ENCODE measurements around the gene MIA2.

The MIA2 gene

DNA sequence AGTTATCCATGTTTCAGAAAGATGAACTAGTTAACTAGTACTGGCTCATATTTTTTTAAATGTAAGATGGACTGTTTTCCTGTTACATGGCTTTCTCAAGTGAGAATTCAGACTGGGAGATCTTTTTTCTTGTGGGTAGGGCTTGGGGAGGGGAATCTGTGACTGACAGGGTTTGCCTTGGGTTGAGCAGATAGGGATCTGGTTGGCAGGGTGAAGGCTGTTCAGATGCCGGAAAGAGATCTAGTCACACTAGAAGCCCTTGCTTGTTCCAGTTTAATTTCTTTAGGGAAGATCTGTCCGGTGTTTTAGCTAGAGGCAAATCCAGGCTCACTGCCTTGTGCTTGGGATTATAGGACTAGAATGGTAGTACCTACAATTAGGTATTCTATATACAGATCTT, 135.3 kb downstream of the MIA2 start:
- Histone ChIP-seq H3K27me3 (ENCODE audit: control insufficient read depth in 1 of 2, insufficient read depth in 1 of 2, low read length in 2 of 2) (no peaks in the 10 kb centered on the region), H4K91ac (ENCODE audit: low read length) (no peak overlapping the region), H3K4me3 (ENCODE audit: insufficient read depth in 1 of 2, low read depth in 1 of 2, low read length in 2 of 2) (no peak overlapping the region), H3K4me1 (ENCODE audit: control insufficient read depth, insufficient read depth, low read depth, low read length) (peaks cover 12% of the 10 kb centered on the region), H4K8ac (ENCODE audit: low read length) (no peak overlapping the region), H2AK5ac (ENCODE audit: low read length, severe bottlenecking) (no peak overlapping the region), H3K79me1 (replicated peaks; ENCODE audit: low read length, poor library complexity, severe bottlenecking) (peaks cover 26% of the 10 kb centered on the region), H3K9me3 (ENCODE audit: control insufficient read depth, low read length) (peaks cover 16% of the 10 kb centered on the region), H2AFZ (ENCODE audit: low read depth, low read length) (no peak overlapping the region), H3K23ac (ENCODE audit: low read length in 2 of 2) (no peak overlapping the region), H3K4ac (ENCODE audit: low read depth in 1 of 2, low read length in 2 of 2) (no peak overlapping the region), H3K4me2 (ENCODE audit: low read length, poor library complexity, severe bottlenecking) (no peak overlapping the region), H3K36me3 (ENCODE audit: control insufficient read depth in 1 of 2, insufficient read depth in 2 of 2, low read depth in 1 of 2, low read length in 2 of 2) (peaks cover 7 to 14% of the 10 kb centered on the region in 2 experiments), H3K14ac (ENCODE audit: low read length in 2 of 2) (no peak overlapping the region), H2BK12ac (ENCODE audit: low read length in 2 of 2) (no peak overlapping the region), H3K18ac (ENCODE audit: low read depth in 1 of 2, low read length in 2 of 2) (no peak overlapping the region), H3K9ac (ENCODE audit: low read length) (peak overlapping the region; percentile 26), H2BK120ac (ENCODE audit: low read depth, low read length) (no peak overlapping the region), H2BK5ac (ENCODE audit: low read depth, low read length, poor library complexity, severe bottlenecking) (no peak overlapping the region), H2BK15ac (ENCODE audit: low read depth, poor library complexity, severe bottlenecking) (no peak overlapping the region), H3K27ac (ENCODE audit: low read length, poor library complexity, severe bottlenecking) (no peak overlapping the region)
- DNase-seq: no peak
- 100% methylated on average over 2 of the region's 2 CpGs for WGBS

DNA sequence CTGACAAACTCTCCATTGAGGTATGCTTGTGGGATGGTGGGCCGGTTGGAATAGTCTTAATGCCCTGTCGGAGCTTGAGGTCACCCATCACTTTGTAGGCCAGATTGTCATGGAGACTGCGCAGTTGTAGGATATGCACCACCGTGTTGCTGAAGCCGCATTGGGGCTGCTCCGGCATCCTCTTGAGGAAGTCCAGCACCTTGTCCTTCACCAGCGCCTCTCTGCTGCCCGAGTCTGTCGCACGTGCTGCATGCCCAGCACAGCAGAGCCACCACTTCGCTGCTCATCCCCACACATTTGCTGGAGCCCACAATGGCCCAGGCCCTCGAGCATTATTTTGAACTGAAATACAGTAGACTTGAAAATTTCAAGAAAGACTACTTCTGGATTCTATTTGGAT, 136.7 kb downstream of the MIA2 start:
- H3K9me3 ChIP-seq (ENCODE audit: control insufficient read depth, low read length): peaks cover 2% of the 10 kb centered on the region

DNA sequence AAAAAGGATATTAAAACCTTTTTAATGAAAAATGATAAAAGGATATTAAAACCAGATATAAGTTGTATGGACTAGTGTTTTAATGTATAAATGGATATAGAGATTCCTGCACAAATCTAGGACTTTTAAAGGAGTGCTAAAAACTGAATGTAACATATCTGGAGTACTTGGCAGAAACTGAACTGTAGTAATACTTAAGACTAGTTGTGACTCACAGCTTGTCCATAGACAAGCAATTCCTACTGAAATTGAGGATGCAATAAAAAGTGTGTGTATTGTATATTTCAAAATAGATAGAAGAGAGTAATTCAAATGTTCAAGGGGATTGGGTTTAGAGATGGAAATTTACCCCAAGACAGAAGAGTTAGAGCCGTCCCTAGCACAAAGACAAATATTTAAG, 138.9 kb downstream of the MIA2 start:
- Histone ChIP-seq H4K8ac (ENCODE audit: low read length) (no peak overlapping the region), H3K79me1 (replicated peaks; ENCODE audit: low read length, poor library complexity, severe bottlenecking) (peaks cover 5% of the 10 kb centered on the region), H2AFZ (ENCODE audit: low read depth, low read length) (no peak overlapping the region), H2AK5ac (ENCODE audit: low read length, severe bottlenecking) (no peak overlapping the region), H3K27me3 (ENCODE audit: control insufficient read depth in 1 of 2, insufficient read depth in 1 of 2, low read length in 2 of 2) (no peaks in the 10 kb centered on the region), H3K36me3 (ENCODE audit: control insufficient read depth in 1 of 2, insufficient read depth in 2 of 2, low read depth in 1 of 2, low read length in 2 of 2) (peaks cover 6 to 7% of the 10 kb centered on the region in 2 experiments), H2BK5ac (ENCODE audit: low read depth, low read length, poor library complexity, severe bottlenecking) (no peak overlapping the region), H4K91ac (ENCODE audit: low read length) (no peak overlapping the region), H2BK120ac (ENCODE audit: low read depth, low read length) (no peak overlapping the region), H3K23ac (ENCODE audit: low read length in 2 of 2) (no peak overlapping the region), H3K4me3 (ENCODE audit: insufficient read depth in 1 of 2, low read depth in 1 of 2, low read length in 2 of 2) (no peak overlapping the region), H3K9me3 (ENCODE audit: control insufficient read depth, low read length) (no peaks in the 10 kb centered on the region), H3K4me2 (ENCODE audit: low read length, poor library complexity, severe bottlenecking) (no peak overlapping the region), H3K18ac (ENCODE audit: low read depth in 1 of 2, low read length in 2 of 2) (no peak overlapping the region), H3K4me1 (ENCODE audit: control insufficient read depth, insufficient read depth, low read depth, low read length) (no peaks in the 10 kb centered on the region), H2BK12ac (ENCODE audit: low read length in 2 of 2) (no peak overlapping the region), H3K4ac (ENCODE audit: low read depth in 1 of 2, low read length in 2 of 2) (no peak overlapping the region), H2BK15ac (ENCODE audit: low read depth, poor library complexity, severe bottlenecking) (no peak overlapping the region), H3K14ac (ENCODE audit: low read length in 2 of 2) (no peak overlapping the region), H3K27ac (ENCODE audit: low read length, poor library complexity, severe bottlenecking) (no peak overlapping the region), H3K9ac (ENCODE audit: low read length) (peak overlapping the region; percentile 46)
- peak; percentile 11 for DNase-seq
- no CpG with 5 or more reads among the region's 1 CpG for WGBS

More for the DNA sequence above, 136.7 kb downstream of the MIA2 start:
- Histone ChIP-seq H3K23ac (ENCODE audit: low read length in 2 of 2) (no peak overlapping the region), H2AFZ (ENCODE audit: low read depth, low read length) (no peak overlapping the region), H3K18ac (ENCODE audit: low read depth in 1 of 2, low read length in 2 of 2) (no peak overlapping the region), H4K8ac (ENCODE audit: low read length) (no peak overlapping the region), H3K79me1 (replicated peaks; ENCODE audit: low read length, poor library complexity, severe bottlenecking) (peaks cover 22% of the 10 kb centered on the region), H3K27me3 (ENCODE audit: control insufficient read depth in 1 of 2, insufficient read depth in 1 of 2, low read length in 2 of 2) (no peaks in the 10 kb centered on the region), H2BK12ac (ENCODE audit: low read length in 2 of 2) (no peak overlapping the region), H4K91ac (ENCODE audit: low read length) (no peak overlapping the region), H3K4ac (ENCODE audit: low read depth in 1 of 2, low read length in 2 of 2) (no peak overlapping the region), H3K4me2 (ENCODE audit: low read length, poor library complexity, severe bottlenecking) (no peak overlapping the region), H2BK5ac (ENCODE audit: low read depth, low read length, poor library complexity, severe bottlenecking) (no peak overlapping the region), H2BK15ac (ENCODE audit: low read depth, poor library complexity, severe bottlenecking) (no peak overlapping the region), H3K4me1 (ENCODE audit: control insufficient read depth, insufficient read depth, low read depth, low read length) (peaks cover 12% of the 10 kb centered on the region), H3K4me3 (ENCODE audit: insufficient read depth in 1 of 2, low read depth in 1 of 2, low read length in 2 of 2) (no peak overlapping the region), H3K36me3 (ENCODE audit: control insufficient read depth in 1 of 2, insufficient read depth in 2 of 2, low read depth in 1 of 2, low read length in 2 of 2) (peaks cover 7 to 14% of the 10 kb centered on the region in 2 experiments), H3K14ac (ENCODE audit: low read length in 2 of 2) (no peak overlapping the region), H2AK5ac (ENCODE audit: low read length, severe bottlenecking) (no peak overlapping the region), H3K9ac (ENCODE audit: low read length) (no peak overlapping the region), H2BK120ac (ENCODE audit: low read depth, low read length) (no peak overlapping the region), H3K27ac (ENCODE audit: low read length, poor library complexity, severe bottlenecking) (no peak overlapping the region)
- DNase-seq: no peak
- 97% methylated on average over 12 of the region's 12 CpGs for WGBS

DNA sequence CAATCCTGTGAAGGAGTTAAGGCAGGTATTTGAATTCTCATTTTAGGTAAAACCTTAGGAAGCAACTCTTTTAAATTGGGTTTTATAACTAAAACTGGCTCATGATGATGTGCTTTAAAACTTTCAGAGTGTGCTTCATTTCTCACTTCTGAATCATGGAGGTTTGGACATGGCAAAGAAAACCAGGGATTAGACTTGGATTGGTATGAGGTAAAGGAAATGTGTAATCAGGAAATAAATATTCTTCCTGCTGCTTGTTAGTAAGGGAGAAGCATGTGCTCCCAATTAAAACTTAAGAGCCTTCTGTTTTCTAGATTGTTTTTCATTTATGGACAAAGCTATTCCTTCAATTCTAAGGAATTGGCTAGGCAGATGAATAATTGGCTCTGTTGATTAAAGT, 141.1 kb downstream of the MIA2 start:
- H3K18ac ChIP-seq (ENCODE audit: low read depth in 1 of 2, low read length in 2 of 2): no peak overlapping the region
- H3K23ac ChIP-seq (ENCODE audit: low read length in 2 of 2): no peak overlapping the region
- no peaks in the 10 kb centered on the region for H3K27me3 ChIP-seq (ENCODE audit: control insufficient read depth in 1 of 2, insufficient read depth in 1 of 2, low read length in 2 of 2)
- H2BK15ac ChIP-seq (ENCODE audit: low read depth, poor library complexity, severe bottlenecking): no peak overlapping the region
- H3K4me1 ChIP-seq (ENCODE audit: control insufficient read depth, insufficient read depth, low read depth, low read length): no peaks in the 10 kb centered on the region
- no peak overlapping the region for H3K14ac ChIP-seq (ENCODE audit: low read length in 2 of 2)
- H4K91ac ChIP-seq (ENCODE audit: low read length): no peak overlapping the region
- no peak overlapping the region for H3K4me2 ChIP-seq (ENCODE audit: low read length, poor library complexity, severe bottlenecking)
- no peak overlapping the region for H2BK12ac ChIP-seq (ENCODE audit: low read length in 2 of 2)
- no peak overlapping the region for H4K8ac ChIP-seq (ENCODE audit: low read length)
- H3K36me3 ChIP-seq (ENCODE audit: control insufficient read depth in 1 of 2, insufficient read depth in 2 of 2, low read depth in 1 of 2, low read length in 2 of 2): peaks cover 6 to 7% of the 10 kb centered on the region in 2 experiments
- H3K9ac ChIP-seq (ENCODE audit: low read length): peak overlapping the region; percentile 66
- no peak overlapping the region for H3K4me3 ChIP-seq (ENCODE audit: insufficient read depth in 1 of 2, low read depth in 1 of 2, low read length in 2 of 2)
- H2AK5ac ChIP-seq (ENCODE audit: low read length, severe bottlenecking): no peak overlapping the region
- peaks cover 5% of the 10 kb centered on the region for H3K79me1 ChIP-seq (replicated peaks; ENCODE audit: low read length, poor library complexity, severe bottlenecking)
- H2BK120ac ChIP-seq (ENCODE audit: low read depth, low read length): no peak overlapping the region
- H2AFZ ChIP-seq (ENCODE audit: low read depth, low read length): no peak overlapping the region
- H3K27ac ChIP-seq (ENCODE audit: low read length, poor library complexity, severe bottlenecking): no peak overlapping the region
- no peak overlapping the region for H2BK5ac ChIP-seq (ENCODE audit: low read depth, low read length, poor library complexity, severe bottlenecking)
- DNase-seq: peak; percentile 43
- no peak overlapping the region for H3K4ac ChIP-seq (ENCODE audit: low read depth in 1 of 2, low read length in 2 of 2)
- no peaks in the 10 kb centered on the region for H3K9me3 ChIP-seq (ENCODE audit: control insufficient read depth, low read length)
